Fibroblast of skin of scalp (primary cell): ENCODE results near the gene PLOD1.
A peak's percentile ranks its signal among the peaks of the same experiment; 100 is the strongest.
"Not testable (repeated sequence)": the region's sequence is repeated elsewhere in the genome, so short reads cannot be mapped to it uniquely, and the experiment has no call there.

Source experiments
- DNase-seq: peaks from one replicate; pipeline ENCODE4 v3.0.0-alpha.2; 2013

The PLOD1 gene

GRCh38 chr1:11939794-11940193 lies 5.3 kb downstream of the PLOD1 start:
- not testable (repeated sequence) for DNase-seq

DNA sequence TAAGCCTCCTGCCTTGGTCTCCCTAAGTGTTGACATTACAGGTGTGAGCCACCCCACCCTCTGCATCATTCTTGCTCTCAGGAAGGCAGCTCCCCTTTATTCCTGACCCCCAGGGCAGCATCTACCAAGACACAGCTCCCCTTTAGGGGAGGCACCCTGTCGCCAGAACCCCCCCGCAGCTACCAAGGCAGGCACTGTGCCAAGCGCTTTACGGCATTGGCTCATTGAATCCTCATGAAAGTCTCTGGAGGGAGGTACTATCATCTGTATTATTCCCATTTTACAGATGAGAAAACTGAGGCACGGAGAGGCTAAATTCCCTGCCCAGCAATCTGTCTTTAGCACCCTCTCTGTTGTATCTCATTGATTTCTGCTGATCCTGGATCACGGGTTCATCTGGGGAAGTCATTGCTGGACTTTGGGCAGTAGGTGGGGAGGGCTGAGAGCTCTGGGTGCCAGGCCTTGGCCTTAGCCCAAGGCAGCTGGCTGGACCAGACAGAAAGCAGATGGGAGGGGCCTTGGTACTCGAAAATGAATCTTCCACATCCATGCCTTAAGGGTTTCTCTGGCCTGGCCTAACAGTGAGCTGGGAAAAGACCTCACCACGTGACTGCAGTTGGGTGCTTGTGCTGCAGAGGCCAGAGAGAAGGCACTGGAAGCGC lies 5.9 kb downstream of the PLOD1 start:
- no peak for DNase-seq

- DNase-seq = no peak
Measured at GRCh38 chr1:11942280-11942679, 7.8 kb downstream of the PLOD1 start.

DNA sequence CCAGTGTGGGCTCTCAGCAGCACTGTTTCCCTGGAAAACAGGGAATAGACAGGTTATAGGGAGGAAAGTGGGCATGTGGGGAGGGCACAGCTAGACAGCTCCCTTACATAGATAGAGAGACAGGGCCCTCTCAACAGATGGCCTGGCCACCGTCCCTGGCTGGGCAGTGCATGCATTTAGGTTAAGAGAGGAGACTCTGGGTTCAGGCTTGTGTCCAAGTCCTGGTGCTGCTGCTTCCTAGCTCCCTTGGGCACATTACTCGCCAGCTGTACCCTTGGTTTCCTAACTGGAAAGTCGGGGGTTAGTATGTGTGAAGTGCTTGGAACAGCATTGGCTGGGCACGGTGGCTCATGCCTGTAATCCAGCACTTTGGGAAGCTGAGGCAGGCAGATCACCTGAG lies 9.1 kb downstream of the PLOD1 start:
- no peak for DNase-seq

DNA sequence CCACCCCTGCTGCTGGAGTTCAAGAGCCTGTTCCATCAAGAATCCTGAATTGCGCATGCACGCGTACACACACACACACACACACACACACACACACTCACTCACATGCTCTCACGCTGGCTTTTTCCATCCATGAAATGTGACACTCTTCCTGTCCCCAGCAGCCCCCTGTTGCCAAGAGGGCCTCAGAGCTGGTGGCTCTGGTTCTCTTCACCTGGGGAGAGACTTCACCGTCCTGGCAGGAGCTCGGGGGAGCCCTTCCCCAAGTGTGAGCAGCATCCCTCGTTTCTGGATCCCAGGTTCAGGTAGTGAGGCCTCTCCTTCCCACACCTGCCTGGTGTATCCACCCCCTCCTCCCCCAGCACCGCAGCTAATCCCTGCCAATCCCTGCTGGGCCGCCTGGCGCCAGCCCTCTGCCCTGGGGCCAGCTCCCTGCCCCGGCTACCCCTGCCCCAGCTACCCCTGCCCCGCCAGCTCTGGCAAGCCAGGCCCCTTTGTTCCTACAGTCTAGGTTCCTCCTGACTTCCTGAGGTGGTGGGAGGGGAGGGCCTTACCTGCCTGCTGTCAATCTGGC lies 9.9 kb downstream of the PLOD1 start:
- DNase-seq = no peak

GRCh38 chr1:11946647-11947046 lies 12.1 kb downstream of the PLOD1 start:
- no peak for DNase-seq

DNA sequence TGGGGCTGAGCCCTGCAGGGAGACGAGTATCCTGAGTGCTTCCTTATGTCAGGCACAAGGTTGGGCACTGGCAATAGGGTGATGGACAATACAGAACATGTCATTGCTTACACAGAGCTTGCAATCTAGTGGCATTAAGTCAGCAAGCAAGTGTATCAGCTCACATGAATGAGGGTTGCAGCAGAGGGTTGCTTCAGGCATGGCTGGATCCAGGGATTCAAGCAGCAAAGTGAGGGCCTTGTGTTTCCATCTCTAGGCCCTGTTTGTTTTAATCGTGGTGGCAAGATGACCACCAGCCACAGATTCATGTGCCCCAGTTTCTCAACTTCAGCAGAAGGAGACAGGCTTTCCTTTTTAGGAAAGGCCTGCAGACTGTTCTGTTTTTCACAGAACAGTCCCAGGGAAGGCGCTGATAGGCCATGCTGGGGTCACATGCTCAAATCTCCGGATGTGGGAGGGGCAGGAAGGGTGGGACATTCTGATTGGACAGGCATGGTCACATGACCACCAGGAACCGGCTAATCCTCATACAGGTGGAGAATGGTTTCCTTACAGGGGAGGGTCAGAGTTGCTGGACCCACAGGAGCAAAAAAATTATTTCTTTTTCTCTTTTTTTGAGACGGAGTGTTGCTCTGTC lies 14.4 kb downstream of the PLOD1 start:
- DNase-seq = peak; percentile 32

- DNase-seq = no peak
Measured at GRCh38 chr1:11951901-11952300, 17.4 kb downstream of the PLOD1 start.

- DNase-seq = no peak
Measured at GRCh38 chr1:11952455-11953109, 18.1 kb downstream of the PLOD1 start.

GRCh38 chr1:11955221-11955620 lies 20.7 kb downstream of the PLOD1 start:
- DNase-seq = no peak

- no peak for DNase-seq
Measured at GRCh38 chr1:11957398-11957797, 22.9 kb downstream of the PLOD1 start.

DNA sequence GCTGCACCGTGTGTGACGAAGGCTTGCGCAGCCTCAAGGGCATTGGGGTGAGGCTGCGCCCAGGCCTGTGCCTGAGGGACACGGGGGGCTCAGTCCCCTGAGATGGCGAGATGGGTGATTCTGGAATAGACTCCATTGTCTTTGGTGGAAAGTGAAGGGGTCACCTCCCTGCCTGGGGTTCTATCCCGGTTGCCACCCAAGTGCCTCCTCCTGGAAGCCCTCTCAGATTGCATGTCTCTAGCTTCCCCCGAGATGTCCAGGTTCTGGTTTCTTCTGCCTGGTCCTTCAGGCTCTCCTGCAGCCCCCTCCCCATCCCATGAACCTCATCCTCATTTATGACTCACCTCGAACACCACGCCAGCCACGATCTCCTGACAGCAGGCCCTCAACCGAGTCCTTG lies 23.4 kb downstream of the PLOD1 start:
- no peak for DNase-seq

- no peak for DNase-seq
Measured at GRCh38 chr1:11960276-11960675, 25.8 kb downstream of the PLOD1 start.

GRCh38 chr1:11960715-11961114 lies 26.2 kb downstream of the PLOD1 start:
- DNase-seq = no peak

DNA sequence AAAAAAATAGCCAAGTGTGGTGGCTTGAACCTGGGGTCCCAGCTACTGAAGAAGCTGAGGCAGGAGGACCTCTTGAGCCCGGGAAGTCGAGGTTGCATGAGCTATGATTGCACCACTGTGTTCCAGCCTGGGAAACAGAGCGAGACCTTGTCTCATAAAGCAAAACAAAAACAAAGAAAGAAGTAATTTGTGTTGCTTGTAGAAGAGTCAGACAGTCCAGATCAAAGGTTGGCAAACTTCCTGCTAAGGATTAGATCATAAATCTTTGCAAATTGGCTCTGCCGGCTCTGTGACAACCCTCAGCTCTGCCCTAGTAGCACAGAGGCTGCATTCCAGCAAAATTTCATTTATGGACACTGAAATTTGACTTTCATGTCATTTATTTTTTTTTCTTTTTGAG lies 26.7 kb downstream of the PLOD1 start:
- DNase-seq = no peak

- DNase-seq = no peak
Measured at GRCh38 chr1:11963622-11964021, 29.1 kb downstream of the PLOD1 start.

DNA sequence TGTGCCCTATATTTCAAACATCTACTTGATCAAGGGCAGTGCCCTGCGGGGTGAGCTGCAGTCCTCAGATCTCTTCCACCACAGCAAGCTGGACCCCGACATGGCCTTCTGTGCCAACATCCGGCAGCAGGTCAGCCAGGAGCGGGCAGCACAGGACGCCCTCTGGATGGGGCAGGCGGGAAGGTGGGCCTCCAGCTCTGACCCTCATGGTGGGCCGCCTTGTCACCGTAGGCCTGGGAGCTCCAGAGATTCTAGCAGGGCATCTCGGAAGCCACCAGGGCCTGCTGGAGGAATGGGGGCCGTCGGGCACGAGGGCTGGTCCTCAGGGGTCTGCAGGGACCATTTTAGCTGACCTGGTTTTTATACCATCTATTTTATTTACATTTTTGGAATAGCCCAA lies 30.1 kb downstream of the PLOD1 start:
- DNase-seq = no peak

DNA sequence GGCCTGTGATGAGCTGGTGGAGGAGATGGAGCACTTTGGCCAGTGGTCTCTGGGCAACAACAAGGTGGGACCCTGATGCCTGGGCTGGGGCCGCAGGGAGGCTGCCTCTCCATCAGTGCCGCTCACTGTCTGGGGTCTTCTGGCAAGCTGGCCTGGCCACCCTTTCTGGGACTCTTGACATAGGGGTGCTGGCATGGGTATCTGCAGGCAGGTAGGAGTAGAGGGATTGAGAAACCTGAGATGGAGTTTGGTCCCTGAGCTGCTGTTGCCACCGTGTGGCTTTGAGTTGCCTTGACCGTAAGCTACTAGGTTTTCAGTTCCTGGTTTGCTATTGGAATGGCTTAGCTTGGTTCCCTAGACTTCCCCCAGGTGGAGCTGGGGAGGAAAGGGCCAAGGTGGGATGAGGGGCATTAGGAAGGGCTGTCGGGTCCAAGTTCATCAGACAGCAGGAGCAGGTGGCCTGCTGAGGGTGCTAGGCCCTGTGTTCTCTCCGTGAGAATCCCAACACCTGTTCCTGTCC lies 32.6 kb downstream of the PLOD1 start:
- peak; percentile 14 for DNase-seq

DNA sequence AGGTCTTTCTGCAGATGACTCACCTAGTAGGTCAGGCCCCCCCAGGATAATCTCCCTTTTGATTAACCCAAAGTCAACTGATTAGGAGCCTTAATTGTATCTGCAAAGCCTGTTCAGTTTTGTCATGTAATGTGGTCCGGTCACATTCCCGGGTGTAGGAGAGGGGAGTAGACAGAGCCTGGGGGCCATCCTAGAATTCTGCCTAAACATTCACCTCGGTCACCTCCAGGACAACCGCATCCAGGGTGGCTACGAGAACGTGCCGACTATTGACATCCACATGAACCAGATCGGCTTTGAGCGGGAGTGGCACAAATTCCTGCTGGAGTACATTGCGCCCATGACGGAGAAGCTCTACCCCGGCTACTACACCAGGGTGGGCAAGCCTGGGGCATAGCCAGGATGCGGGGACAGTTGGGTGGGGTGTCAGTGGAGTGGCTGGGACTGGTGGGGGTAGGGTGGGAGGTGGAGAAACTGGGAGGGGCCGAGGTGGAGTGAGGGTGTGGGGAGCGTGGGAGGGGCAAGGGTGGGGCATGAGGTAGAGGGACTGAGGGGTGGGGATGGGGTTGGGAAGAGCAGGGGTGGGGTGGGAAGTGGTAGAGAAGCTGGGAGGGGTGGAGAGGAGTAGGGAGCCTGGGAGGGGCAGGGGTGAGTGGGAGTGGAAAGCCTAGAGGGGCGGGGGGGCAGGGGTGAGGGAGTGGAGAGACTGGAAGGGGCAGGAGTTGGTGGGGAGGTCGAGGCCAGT lies 36.1 kb downstream of the PLOD1 start:
- DNase-seq = no peak

DNA sequence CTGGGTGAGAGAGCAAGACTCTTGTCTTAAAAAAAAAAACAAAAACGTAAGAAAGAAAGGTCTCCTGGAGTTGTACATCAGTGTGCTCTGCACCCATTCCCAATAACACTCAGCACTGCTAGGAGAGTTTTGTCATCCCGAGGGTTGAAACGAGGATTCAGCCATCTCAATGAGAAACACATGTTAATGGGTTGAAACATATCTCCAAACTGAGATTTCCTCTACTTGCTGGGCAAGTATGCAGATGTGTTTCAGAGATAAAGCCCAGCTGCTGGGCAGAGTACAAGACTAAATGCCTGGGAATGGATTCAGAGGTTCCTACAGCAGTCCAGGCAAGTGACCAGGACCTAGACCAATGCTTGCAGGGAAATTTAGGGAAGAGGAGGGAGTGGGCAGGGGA lies 43.1 kb downstream of the PLOD1 start:
- no peak for DNase-seq

DNA sequence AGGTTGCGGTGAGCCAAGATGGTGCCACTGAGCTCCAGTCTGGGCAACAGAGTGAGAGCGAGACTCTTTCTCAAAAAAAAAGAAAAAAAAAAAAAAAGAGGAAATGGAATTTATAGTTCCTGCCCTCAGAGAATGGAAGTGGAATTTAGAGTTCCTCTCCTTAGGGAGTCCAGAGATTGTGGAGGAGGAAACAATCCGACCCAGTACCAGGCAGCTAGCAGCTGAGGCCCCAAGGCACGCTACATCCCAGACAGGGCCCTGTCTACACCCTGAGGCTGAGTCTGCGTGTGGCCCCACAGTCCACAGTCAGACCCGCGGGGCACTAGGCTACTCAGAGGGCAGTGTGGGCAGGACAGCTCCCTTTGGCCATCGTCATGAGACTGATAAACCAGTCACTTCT lies 43.8 kb downstream of the PLOD1 start:
- DNase-seq = no peak

GRCh38 chr1:11979028-11979850 lies 44.7 kb downstream of the PLOD1 start:
- DNase-seq = no peak
